ENCODE measurements around the gene KCNH1.

- TF ChIP-seq FOXM1 (IDR thresholded peaks at IDR 0.05; ENCODE audit: borderline replicate concordance, low read depth) (no peak), RAD21 (IDR thresholded peaks at IDR 0.05; ENCODE audit: low read depth) (no peak), EP300 (IDR thresholded peaks at IDR 0.05; ENCODE audit: borderline replicate concordance) (no peak), CEBPB (IDR thresholded peaks at IDR 0.05) (no peak), ZBTB7A (IDR thresholded peaks at IDR 0.05; ENCODE audit: low read depth) (no peak), USF1 (IDR thresholded peaks at IDR 0.05) (no peak), YY1 (IDR thresholded peaks at IDR 0.05; ENCODE audit: low read depth) (no peak), NFIC (IDR thresholded peaks at IDR 0.05) (no peak), TAF1 (IDR thresholded peaks at IDR 0.05; ENCODE audit: low read depth) (no peak)
Measured at GRCh38 chr1:210797422-210797821, 336.5 kb downstream of the KCNH1 start.
